ENCODE results near the gene SOX21. TPM values are rescaled to one million over a fixed set of nuclear protein-coding genes. Genes with fewer than 3 reads are reported as not detected.

The SOX21 gene
- polyA plus RNA-seq, 2 donors = 8.5 to 9.6 TPM

- Histone ChIP-seq H3K27me3 (ENCODE audit: control insufficient read depth in 1 of 2, insufficient read depth in 2 of 2, low read length in 2 of 2) (peaks cover 0 to 14% of the 10 kb centered on the region in 2 donors), H3K27ac (ENCODE audit: low read depth in 2 of 2, low read length in 1 of 2) (peak overlapping the region; percentile 80 to 86)
Measured at GRCh38 chr13:94710065-94710781, 2.1 kb downstream of the SOX21 start.

GRCh38 chr13:94709001-94709834 lies 3.1 kb downstream of the SOX21 start:
- Histone ChIP-seq H3K27me3 (ENCODE audit: control insufficient read depth in 1 of 2, insufficient read depth in 2 of 2, low read length in 2 of 2) (peaks cover 0 to 14% of the 10 kb centered on the region in 2 donors), H3K4me3 (ENCODE audit: low read depth in 1 of 2, low read length in 2 of 2) (peak overlapping the region in 1 of 2 donors; percentile 50), H3K4me1 (ENCODE audit: control insufficient read depth in 2 of 2, insufficient read depth in 2 of 2, low read length in 1 of 2) (peaks cover 0 to 5% of the 10 kb centered on the region in 2 donors), H3K36me3 (ENCODE audit: control insufficient read depth in 2 of 2, insufficient read depth in 2 of 2, low read length in 1 of 2) (no peaks in the 10 kb centered on the region), H3K27ac (ENCODE audit: low read depth in 2 of 2, low read length in 1 of 2) (no peak overlapping the region), H3K9me3 (ENCODE audit: control insufficient read depth in 2 of 2, insufficient read depth in 1 of 2, low read depth in 1 of 2, low read length in 1 of 2) (no peaks in the 10 kb centered on the region)
- WGBS, 2 donors = 11 to 13% methylated on average over 7 of the region's 7 CpGs

More at GRCh38 chr13:94710065-94710781, 2.1 kb downstream of the SOX21 start:
- Histone ChIP-seq H3K36me3 (ENCODE audit: control insufficient read depth in 2 of 2, insufficient read depth in 2 of 2, low read length in 1 of 2) (no peaks in the 10 kb centered on the region), H3K4me1 (ENCODE audit: control insufficient read depth in 2 of 2, insufficient read depth in 2 of 2, low read length in 1 of 2) (peaks cover 0 to 5% of the 10 kb centered on the region in 2 donors), H3K4me3 (ENCODE audit: low read depth in 1 of 2, low read length in 2 of 2) (peak overlapping the region; percentile 35 to 74), H3K9me3 (ENCODE audit: control insufficient read depth in 2 of 2, insufficient read depth in 1 of 2, low read depth in 1 of 2, low read length in 1 of 2) (no peaks in the 10 kb centered on the region)
- whole genome bisulfite sequencing, 2 donors = 11 to 12% methylated on average over 18 of the region's 18 CpGs

GRCh38 chr13:94708031-94708859 lies 4.1 kb downstream of the SOX21 start:
- Histone ChIP-seq H3K9me3 (ENCODE audit: control insufficient read depth in 2 of 2, insufficient read depth in 1 of 2, low read depth in 1 of 2, low read length in 1 of 2) (peaks cover 0 to 2% of the 10 kb centered on the region in 2 donors), H3K36me3 (ENCODE audit: control insufficient read depth in 2 of 2, insufficient read depth in 2 of 2, low read length in 1 of 2) (no peaks in the 10 kb centered on the region), H3K27me3 (ENCODE audit: control insufficient read depth in 1 of 2, insufficient read depth in 2 of 2, low read length in 2 of 2) (peaks cover 0 to 17% of the 10 kb centered on the region in 2 donors), H3K4me1 (ENCODE audit: control insufficient read depth in 2 of 2, insufficient read depth in 2 of 2, low read length in 1 of 2) (peaks cover 4 to 5% of the 10 kb centered on the region in 2 donors), H3K4me3 (ENCODE audit: low read depth in 1 of 2, low read length in 2 of 2) (peak overlapping the region; percentile 28 to 50), H3K27ac (ENCODE audit: low read depth in 2 of 2, low read length in 1 of 2) (peak overlapping the region; percentile 49 to 58)
- WGBS, 2 donors = 8% methylated on average over 31 of the region's 31 CpGs

- Histone ChIP-seq H3K27ac (ENCODE audit: low read depth in 2 of 2, low read length in 1 of 2) (peak overlapping the region in 1 of 2 donors; percentile 58), H3K36me3 (ENCODE audit: control insufficient read depth in 2 of 2, insufficient read depth in 2 of 2, low read length in 1 of 2) (no peaks in the 10 kb centered on the region), H3K9me3 (ENCODE audit: control insufficient read depth in 2 of 2, insufficient read depth in 1 of 2, low read depth in 1 of 2, low read length in 1 of 2) (peaks cover 0 to 2% of the 10 kb centered on the region in 2 donors), H3K4me1 (ENCODE audit: control insufficient read depth in 2 of 2, insufficient read depth in 2 of 2, low read length in 1 of 2) (peaks cover 5 to 8% of the 10 kb centered on the region in 2 donors), H3K27me3 (ENCODE audit: control insufficient read depth in 1 of 2, insufficient read depth in 2 of 2, low read length in 2 of 2) (peaks cover 0 to 17% of the 10 kb centered on the region in 2 donors), H3K4me3 (ENCODE audit: low read depth in 1 of 2, low read length in 2 of 2) (peak overlapping the region; percentile 28 to 50)
- 5% methylated on average over 41 of the region's 41 CpGs for WGBS, 2 donors
Measured at GRCh38 chr13:94707400-94708021, 4.8 kb downstream of the SOX21 start.

GRCh38 chr13:94706843-94707399 lies 5.4 kb downstream of the SOX21 start:
- Histone ChIP-seq H3K9me3 (ENCODE audit: control insufficient read depth in 2 of 2, insufficient read depth in 1 of 2, low read depth in 1 of 2, low read length in 1 of 2) (peaks cover 0 to 2% of the 10 kb centered on the region in 2 donors), H3K4me3 (ENCODE audit: low read depth in 1 of 2, low read length in 2 of 2) (peak overlapping the region; percentile 26 to 50), H3K36me3 (ENCODE audit: control insufficient read depth in 2 of 2, insufficient read depth in 2 of 2, low read length in 1 of 2) (no peaks in the 10 kb centered on the region), H3K27ac (ENCODE audit: low read depth in 2 of 2, low read length in 1 of 2) (no peak overlapping the region), H3K27me3 (ENCODE audit: control insufficient read depth in 1 of 2, insufficient read depth in 2 of 2, low read length in 2 of 2) (peaks cover 0 to 23% of the 10 kb centered on the region in 2 donors), H3K4me1 (ENCODE audit: control insufficient read depth in 2 of 2, insufficient read depth in 2 of 2, low read length in 1 of 2) (peaks cover 5 to 13% of the 10 kb centered on the region in 2 donors)
- WGBS, 2 donors = 14 to 26% methylated on average over 15 of the region's 15 CpGs

- no peaks in the 10 kb centered on the region for H3K36me3 ChIP-seq (ENCODE audit: control insufficient read depth in 2 of 2, insufficient read depth in 2 of 2, low read length in 1 of 2)
- H3K9me3 ChIP-seq (ENCODE audit: control insufficient read depth in 2 of 2, insufficient read depth in 1 of 2, low read depth in 1 of 2, low read length in 1 of 2) = peaks cover 0 to 2% of the 10 kb centered on the region in 2 donors
- WGBS, 2 donors = 27 to 42% methylated on average over 16 of the region's 16 CpGs
- peaks cover 5 to 13% of the 10 kb centered on the region in 2 donors for H3K4me1 ChIP-seq (ENCODE audit: control insufficient read depth in 2 of 2, insufficient read depth in 2 of 2, low read length in 1 of 2)
- H3K27ac ChIP-seq (ENCODE audit: low read depth in 2 of 2, low read length in 1 of 2) = no peak overlapping the region
- H3K27me3 ChIP-seq (ENCODE audit: control insufficient read depth in 1 of 2, insufficient read depth in 2 of 2, low read length in 2 of 2) = peaks cover 0 to 23% of the 10 kb centered on the region in 2 donors
- H3K4me3 ChIP-seq (ENCODE audit: low read depth in 1 of 2, low read length in 2 of 2) = no peak overlapping the region
Measured at GRCh38 chr13:94706101-94706842, 6.1 kb downstream of the SOX21 start.

- peaks cover 0 to 17% of the 10 kb centered on the region in 2 donors for H3K27me3 ChIP-seq (ENCODE audit: control insufficient read depth in 1 of 2, insufficient read depth in 2 of 2, low read length in 2 of 2)
- WGBS, 2 donors = 34 to 53% methylated on average over 40 of the region's 40 CpGs
Measured at GRCh38 chr13:94705081-94706030, 7.0 kb downstream of the SOX21 start.

More at GRCh38 chr13:94705081-94706030, 7.0 kb downstream of the SOX21 start:
- Histone ChIP-seq H3K36me3 (ENCODE audit: control insufficient read depth in 2 of 2, insufficient read depth in 2 of 2, low read length in 1 of 2) (no peaks in the 10 kb centered on the region), H3K9me3 (ENCODE audit: control insufficient read depth in 2 of 2, insufficient read depth in 1 of 2, low read depth in 1 of 2, low read length in 1 of 2) (peaks cover 0 to 2% of the 10 kb centered on the region in 2 donors), H3K27ac (ENCODE audit: low read depth in 2 of 2, low read length in 1 of 2) (no peak overlapping the region), H3K4me1 (ENCODE audit: control insufficient read depth in 2 of 2, insufficient read depth in 2 of 2, low read length in 1 of 2) (peaks cover 5 to 8% of the 10 kb centered on the region in 2 donors), H3K4me3 (ENCODE audit: low read depth in 1 of 2, low read length in 2 of 2) (no peak overlapping the region)

Measured in esophagus (tissue), 2 donors.